ENCODE data around the gene BCL3.

GRCh38 chr19:44718441-44719261, 29.9 kb upstream of the BCL3 start:
- TF ChIP-seq CTCF (IDR thresholded peaks at IDR 0.05) (no peak), POLR2A (IDR thresholded peaks at IDR 0.05) (no peak)
